ENCODE measurements around the gene FBXW7.

GRCh38 chr4:152503653-152504290 is 32.1 kb downstream of the FBXW7 start:
- TF ChIP-seq CTCF (IDR thresholded peaks at IDR 0.05) (no peak), EZH2 (IDR thresholded peaks at IDR 0.05; ENCODE audit: borderline replicate concordance, insufficient read depth, low read depth, low read length, poor library complexity, severe bottlenecking) (no peak)
